Pulmonary artery endothelial cell (primary cell): ENCODE data around the gene CEP104. TPM values are rescaled to one million over a fixed set of nuclear protein-coding genes. Genes with fewer than 3 reads are reported as not detected.
"Not testable (repeated sequence)": the region's sequence is repeated elsewhere in the genome, so short reads cannot be mapped to it uniquely, and the experiment has no call there.

ENCODE experiments used
- DNase-seq: peaks from one replicate; pipeline ENCODE4 v3.0.0-alpha.2; 2011; ENCODE audit warnings: low read depth, low spot score
- total RNA-seq: library from RNA; depleted of rRNA; stranded (reverse); fragments of >200 nt; gene quantifications from 2 replicates; pipeline ENCODE4 v1.2.3, GENCODE V29; 2014

The CEP104 gene
- total RNA-seq, 1 donor from 2014 or later = 16.5 TPM

DNA sequence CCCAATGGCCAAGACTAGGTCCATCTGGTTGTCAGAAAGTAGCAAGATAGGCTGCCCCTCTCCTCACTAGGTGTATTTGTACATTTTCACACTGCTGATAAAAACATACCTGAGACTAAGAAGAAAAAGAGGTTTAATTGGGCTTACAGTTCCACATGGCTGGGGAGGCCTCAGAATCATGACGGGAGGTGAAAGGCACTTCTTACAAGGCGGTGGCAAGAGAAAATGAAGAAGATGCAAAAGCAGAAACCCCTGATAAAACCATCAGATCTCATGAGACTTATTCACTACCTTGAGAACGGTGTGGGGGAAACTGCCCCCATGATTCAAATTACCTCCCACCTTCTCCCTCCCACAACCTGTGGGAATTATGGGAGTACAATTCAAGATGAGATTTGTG is 56.2 kb downstream of the CEP104 start:
- not testable (repeated sequence) for DNase-seq

DNA sequence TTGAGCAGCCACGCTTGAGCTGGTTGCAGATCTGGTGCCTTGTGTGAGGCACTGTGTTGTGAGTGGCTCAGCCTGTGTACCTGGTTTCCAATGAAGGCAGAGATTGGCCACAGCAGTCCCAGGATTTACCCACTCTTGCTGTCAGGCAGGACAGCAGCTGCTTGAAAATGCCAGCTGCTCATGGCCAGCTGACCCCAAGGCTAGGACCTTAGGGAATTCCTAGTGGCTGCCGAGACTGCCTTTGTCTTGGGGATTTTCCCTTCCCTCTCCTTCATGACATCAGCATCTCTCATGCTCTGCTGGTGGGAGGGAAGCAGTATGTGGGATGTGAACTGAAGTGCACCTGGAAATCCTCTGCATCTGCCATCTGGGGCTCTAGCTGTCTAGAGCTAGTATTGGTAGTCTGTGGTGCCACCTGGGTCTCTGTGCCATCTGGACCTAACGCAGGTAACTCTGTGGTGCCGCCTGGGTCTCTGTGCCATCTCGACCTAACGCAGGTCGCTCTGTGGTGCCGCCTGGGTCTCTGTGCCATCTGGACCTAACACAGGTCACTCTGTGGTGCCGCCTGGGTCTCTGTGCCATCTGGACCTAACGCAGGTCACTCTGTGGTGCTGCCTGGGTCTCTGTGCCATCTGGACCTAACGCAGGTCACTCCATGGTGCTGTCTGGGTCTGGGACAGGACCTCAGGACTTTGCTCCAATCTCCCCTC is 56.9 kb downstream of the CEP104 start:
- no peak for DNase-seq

- peak; percentile 75 for DNase-seq
These were observed 60.6 kb downstream of the CEP104 start, which contains the start of gene LRRC47 for GRCh38 chr1:3796215-3797061. Gene LRRC47, minus strand, starts transcription at chr1:3796498. Its CDS starts 22 bp downstream, at chr1:3796476.

- no peak for DNase-seq
These were observed 61.4 kb downstream of the CEP104 start for GRCh38 chr1:3795453-3796214.

DNA sequence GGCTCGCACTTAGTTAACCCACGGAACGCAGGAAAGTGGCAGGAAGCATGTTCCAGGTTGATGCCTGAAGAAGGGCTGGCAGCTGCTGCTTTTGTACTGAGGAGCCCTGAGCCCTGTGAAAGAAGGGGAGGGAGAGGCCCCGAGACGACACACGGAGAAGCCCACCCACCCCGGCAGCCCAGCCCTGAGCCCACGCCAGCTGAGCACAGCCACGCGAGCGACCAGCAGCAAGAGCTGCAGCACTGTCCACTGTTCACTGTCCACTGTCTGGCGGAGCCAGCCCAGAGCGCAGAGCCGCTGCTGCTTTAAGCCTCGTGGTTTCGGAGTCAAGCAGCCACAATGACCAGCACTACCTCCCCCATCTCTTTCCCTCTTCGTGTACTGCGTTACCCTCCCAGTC is 66.1 kb downstream of the CEP104 start:
- DNase-seq = no peak

DNA sequence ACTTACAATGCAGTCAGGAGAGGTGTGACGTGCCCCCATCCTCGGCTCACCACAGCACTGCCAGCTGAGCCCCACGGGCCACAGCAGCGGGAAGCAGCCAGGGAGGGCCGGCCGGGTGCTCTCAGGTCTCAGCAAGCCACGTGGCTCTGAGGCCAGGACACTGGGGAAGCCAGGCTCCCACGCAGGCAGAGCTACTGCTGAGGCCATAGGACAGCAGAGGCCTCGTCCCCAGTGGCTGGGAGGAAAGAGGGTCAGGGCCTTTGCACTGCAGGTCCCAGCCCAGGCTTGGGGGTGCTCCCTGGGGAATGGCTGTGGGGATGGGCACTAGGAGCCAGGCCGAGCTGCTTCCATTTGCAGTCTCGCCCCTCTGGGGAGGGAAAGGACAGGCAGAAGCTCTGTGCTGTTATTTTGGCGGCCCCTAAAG is 66.5 kb downstream of the CEP104 start:
- no peak for DNase-seq

GRCh38 chr1:3789421-3790300 is 67.3 kb downstream of the CEP104 start:
- DNase-seq = no peak

DNA sequence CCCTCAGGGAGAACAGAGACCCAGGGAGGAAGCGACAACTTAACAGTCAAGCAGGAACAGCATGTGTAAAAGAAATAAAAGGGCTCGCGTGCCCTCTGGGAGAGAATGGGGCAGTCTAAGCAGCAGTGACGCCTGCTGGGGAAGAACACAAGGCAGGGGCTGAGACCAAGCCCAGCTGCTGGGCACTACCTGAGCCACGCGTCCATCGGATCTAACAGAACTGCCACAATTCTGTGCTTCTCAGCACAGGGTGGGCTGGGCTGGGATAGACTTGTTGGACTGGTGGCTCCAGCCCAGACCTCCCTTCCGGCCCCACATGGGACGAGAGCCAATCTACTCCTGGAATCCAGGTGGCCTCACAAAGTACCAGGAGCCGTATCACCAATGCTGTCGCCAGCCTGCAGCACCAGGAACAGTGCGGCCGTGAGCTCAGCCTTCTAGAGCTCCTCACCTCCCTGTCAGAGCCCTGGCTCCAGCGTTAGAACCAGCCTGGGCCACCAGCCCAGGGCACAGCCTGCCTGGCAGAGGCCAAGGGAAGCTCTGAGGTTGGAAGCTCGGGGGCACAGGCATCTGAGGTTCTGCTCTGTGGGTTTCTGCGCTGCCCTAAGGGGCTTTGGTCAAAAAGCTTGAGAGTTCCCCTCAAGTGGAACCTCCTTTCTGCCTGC is 68.1 kb downstream of the CEP104 start:
- DNase-seq = no peak

DNA sequence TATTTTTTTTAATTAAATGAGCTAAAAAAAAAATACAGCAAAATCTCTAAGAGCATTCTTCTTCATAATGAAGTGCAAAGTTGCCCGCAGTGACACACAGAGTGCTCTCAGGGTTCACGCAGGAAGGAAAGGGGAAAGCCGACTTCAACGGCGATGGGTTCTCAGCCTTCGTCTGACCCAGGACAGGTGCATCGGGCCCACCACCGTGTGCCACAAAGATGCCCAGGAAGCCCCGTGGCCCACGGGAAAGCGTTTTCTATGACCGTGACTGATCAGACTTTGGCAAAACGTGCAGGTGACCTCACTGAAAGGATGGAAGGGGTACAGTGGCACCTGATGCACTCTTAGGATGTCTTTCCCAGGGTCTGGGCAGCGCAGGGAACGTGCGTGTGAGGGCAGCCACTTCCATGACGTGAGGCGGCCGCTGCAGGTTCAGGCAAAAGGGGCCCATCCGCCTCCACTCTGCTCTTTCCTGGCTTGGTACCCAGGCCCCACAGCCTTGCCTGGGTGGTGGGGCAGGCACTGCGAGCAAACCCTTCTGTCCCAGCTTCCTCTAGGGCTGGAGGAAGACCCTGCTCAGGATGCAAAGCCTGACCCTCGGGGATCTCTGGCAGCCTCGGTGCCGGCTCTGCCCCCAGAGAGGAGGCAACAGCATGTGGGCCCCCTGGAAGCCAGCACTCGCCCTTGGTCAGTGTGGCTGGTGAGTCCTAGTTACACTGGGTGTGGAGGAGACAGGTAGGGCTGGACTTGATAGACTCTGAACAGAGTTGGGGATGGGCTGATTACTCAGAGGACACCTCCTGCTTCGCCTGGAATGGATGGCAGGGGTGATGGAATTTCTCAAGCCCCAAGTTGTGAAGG is 69.0 kb downstream of the CEP104 start:
- DNase-seq = no peak

DNA sequence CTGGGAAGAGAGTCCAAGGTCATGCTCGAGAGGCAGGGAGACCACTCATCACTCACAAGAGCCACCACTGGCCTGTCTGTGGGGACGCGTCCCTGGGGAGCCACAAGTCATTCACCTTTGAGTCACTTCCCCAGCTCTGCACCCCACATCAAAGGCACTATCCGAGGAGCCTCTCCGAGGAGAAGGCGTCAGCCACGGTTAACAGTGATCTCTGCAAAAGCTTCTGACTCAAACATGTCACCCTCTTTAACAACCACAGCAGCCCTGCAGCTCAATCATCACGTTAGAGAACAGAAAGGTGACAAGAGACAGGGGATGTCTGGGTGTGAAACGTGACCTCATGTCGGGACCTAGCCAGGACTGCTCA is 69.7 kb downstream of the CEP104 start:
- DNase-seq = no peak

- DNase-seq = no peak
These were observed 70.3 kb downstream of the CEP104 start for GRCh38 chr1:3786468-3787348.

- no peak for DNase-seq
These were observed 71.4 kb downstream of the CEP104 start for GRCh38 chr1:3785456-3786157.

- no peak for DNase-seq
These were observed 72.0 kb downstream of the CEP104 start for GRCh38 chr1:3785045-3785444.

GRCh38 chr1:3783651-3784474 is 73.1 kb downstream of the CEP104 start:
- no peak for DNase-seq

DNA sequence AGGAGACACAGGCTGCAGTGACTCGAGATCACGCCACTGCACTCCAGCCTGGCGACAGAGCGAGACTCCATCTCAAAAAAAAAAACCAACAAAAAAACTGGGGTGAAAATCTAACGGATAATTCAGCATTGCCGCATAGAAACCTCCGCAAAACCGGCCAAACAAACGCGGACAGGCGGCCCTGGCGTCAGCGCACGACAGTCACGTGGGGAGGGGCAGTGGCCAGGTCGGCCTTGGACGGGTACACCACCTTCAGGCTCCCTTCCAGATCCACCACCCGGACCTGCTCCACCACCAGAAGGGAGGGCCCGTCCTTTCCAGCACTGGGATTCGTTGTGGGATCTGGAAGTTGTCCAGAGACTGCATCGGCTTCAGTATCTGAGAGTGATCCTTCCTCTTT is 76.1 kb downstream of the CEP104 start:
- no peak for DNase-seq

- DNase-seq = no peak
These were observed 77.0 kb downstream of the CEP104 start for GRCh38 chr1:3779912-3780416.
